ENCODE results near the gene RALGPS2.
A peak's percentile ranks its signal among the peaks of the same experiment; 100 is the strongest.
"Not testable (repeated sequence)": the region's sequence is repeated elsewhere in the genome, so short reads cannot be mapped to it uniquely, and the experiment has no call there.

RALGPS2 gene

GRCh38 chr1:178946855-178947676 lies 222.0 kb downstream of the RALGPS2 start:
- no peak for DNase-seq

GRCh38 chr1:178947677-178947981 lies 222.6 kb downstream of the RALGPS2 start:
- no peak for DNase-seq

GRCh38 chr1:178948676-178949075 lies 223.6 kb downstream of the RALGPS2 start:
- DNase-seq = no peak

- not testable (repeated sequence) for DNase-seq
Measured at GRCh38 chr1:178949866-178950265, 224.8 kb downstream of the RALGPS2 start.

GRCh38 chr1:178951600-178951999 lies 226.6 kb downstream of the RALGPS2 start:
- DNase-seq = no peak

DNA sequence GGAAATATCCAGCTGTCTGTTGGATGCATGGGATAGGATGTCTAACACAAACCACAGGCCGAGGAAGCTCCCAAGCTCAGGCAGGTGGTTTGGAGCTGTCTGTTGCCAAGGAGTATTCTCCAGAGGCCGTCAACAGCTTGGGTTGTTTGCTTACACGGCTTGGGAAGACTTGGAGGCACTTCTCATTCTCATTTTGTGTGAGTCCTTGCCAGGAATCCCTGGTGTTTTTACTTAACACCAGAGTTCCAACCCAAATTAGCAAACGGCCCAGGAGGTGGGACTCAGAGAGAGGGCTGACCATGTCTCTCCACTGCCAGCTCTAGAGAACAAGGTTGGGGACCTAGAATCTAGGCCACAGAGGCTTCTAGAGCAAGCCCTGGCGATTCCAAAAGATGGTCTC lies 228.0 kb downstream of the RALGPS2 start:
- peak; percentile 26 for DNase-seq

DNA sequence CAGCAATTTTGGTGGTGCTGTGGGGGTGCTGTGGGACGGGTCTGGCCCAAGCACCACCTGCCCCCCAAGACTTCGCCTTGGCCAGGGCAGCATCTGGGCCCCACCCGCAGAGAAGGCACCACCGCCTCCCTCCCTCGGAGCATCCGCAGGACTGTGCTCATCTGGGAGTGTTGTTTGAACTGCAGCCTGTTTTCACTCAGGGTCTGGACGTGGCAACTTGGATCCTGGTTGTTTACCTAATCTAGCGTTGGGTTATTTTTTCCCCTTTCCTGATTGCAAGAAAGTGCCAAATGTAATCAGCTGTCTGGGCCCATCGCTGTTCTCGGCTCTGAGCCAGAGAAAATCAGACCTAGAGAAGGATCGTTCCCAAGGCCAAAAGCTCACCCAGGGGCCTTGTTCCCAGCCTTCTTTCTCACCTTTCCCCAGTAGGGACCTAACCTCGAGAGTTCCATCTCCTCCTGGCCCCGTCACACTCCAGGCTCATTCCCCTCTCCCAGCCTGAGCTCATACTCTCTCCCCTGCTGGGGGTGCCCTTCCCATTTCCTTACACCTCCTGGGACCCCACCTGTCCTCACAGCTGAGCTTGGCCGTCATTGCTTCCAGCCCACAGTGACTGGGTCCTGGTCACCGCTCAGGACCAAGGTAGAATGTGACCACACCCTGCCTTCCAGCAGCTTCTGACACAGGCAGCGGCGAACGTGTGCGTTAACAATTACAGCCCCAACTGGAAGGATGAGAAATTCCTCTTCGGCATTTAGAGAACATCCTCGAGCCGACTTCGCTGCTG lies 228.7 kb downstream of the RALGPS2 start:
- DNase-seq = no peak

GRCh38 chr1:178954325-178954690 lies 229.3 kb downstream of the RALGPS2 start:
- no peak for DNase-seq

DNA sequence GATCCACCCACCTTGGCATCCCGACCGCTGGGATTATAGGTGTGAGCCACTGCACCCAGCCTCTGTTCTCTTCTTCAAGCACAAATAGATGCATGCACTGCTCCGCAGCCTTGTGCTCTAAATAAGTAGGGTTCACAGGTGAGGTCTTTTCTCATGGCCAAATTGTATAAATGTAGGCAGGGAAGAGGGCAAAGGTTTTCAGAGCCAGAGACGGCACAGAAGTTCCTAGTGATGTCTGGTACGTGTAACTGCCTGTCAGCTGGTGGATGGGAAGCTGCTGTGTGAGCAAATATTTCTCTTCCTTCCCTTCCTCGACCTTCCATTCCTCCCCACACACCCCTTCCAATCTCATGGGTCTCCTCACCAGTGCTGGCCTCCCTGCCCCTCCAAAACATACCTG lies 229.9 kb downstream of the RALGPS2 start:
- DNase-seq = no peak

GRCh38 chr1:178955391-178955954 lies 230.4 kb downstream of the RALGPS2 start:
- no peak for DNase-seq

GRCh38 chr1:178958491-178958890 lies 233.4 kb downstream of the RALGPS2 start:
- DNase-seq = no peak

GRCh38 chr1:178959543-178960460 lies 234.8 kb downstream of the RALGPS2 start:
- no peak for DNase-seq

GRCh38 chr1:178960482-178961240 lies 235.6 kb downstream of the RALGPS2 start:
- DNase-seq = no peak

GRCh38 chr1:178961331-178961730 lies 236.3 kb downstream of the RALGPS2 start:
- no peak for DNase-seq

GRCh38 chr1:178961868-178962267 lies 236.8 kb downstream of the RALGPS2 start:
- DNase-seq = no peak

GRCh38 chr1:178962853-178963711 lies 238.0 kb downstream of the RALGPS2 start:
- DNase-seq = no peak

DNA sequence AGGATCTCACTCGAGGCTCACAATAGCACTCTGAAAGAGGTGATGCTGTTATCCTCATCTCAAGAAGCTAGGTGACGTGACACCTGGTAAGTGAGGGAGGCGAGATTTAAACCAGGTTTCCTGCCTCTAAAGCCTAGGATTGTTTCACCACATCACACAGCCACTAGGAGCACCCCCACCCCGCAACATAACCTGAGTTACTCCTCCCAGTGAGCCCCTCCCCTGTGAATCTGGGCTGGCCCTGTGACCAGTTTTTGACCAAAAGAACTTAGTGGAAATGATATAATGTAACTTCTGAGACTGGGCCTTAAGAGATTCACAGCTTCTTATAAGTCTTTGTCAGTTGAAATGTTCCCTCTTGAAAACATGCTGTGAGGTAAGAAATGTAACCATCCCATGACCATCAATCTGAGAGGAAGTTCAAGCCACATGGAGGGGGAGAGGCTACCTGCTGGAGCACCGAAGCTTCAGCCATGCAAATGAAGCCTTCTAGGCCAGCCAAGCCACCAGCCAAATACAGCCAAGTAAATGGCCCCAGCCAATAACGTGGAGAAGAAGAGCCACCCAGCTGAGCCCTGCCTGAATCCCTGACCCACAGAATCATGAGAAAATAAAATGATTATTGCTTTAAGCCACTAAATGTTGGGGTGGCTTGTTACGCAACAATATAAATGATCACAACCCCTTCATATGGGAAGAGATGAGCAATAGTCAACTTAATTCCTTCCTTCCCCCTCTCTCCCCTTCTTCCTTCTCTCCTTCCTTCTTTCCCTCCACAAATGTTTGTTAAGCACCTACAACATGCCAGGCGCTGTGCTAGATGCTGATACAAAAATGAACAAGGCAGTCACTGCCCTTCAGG lies 239.7 kb downstream of the RALGPS2 start:
- DNase-seq = no peak

GRCh38 chr1:178966312-178966711 lies 241.3 kb downstream of the RALGPS2 start:
- no peak for DNase-seq

DNA sequence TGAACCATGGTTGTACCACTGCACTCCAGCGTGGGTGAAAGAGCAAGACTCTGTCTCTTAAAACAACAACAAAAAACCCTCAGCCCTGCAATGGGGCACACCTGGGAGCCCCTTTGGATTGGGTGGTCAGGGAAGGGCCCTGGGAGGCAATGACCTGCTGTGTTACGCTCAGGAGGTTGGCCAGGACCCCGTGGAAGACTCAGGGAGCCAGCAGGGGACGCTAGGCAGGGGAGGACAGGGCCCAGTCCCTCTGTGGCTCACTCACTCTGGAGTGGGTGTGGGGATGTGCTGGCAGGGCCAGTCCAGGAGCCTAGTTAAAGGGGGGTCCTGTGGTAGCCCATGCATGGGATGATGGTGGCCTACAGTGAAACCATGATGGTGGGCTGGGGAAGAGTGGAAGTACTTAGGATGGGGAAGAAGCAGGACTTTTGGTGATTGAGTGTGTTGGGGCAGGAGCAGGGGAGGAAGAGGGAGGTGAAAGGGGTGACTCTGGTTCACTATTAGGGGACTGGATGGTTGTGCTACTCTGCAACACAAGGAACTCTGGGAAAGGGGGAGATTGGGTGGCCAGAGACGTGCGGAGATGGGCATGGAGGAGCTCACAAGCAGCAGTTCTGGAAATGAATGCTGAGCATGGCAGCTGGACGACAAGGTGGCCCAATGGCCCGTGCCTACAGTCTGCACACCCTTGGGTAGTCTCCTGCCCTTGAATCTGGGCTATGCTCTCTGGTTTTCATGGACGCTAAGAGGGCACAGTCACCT lies 244.4 kb downstream of the RALGPS2 start:
- DNase-seq = no peak

Measured in NCI-H1436 (cell line).